ENCODE data around the gene CSNK1D. TPM values are rescaled to one million over a fixed set of nuclear protein-coding genes. Genes with fewer than 3 reads are reported as not detected.

CSNK1D gene
- total RNA-seq (2014; rRNA removed; shearing (Covaris generic)) (48.4 and 66.4 TPM in 2 replicates), polyA plus RNA-seq (2016; fragmentation: Nextera tagmentation; extraction: Ambion mirVana) (43.5 and 55.3 TPM in 2 replicates)
- long read RNA-seq, transcript CSNK1D-203 (10 exons, 2,047 nt): major isoform, 5 of 6 reads
- long read RNA-seq, partial matches to known transcripts: 0 of 6 reads
- long read RNA-seq, other reads (novel, unspliced or antisense): 1 of 6 reads

GRCh38 chr17:82273327-82274133 is at the start of gene CSNK1D:
TSS of gene CSNK1D (minus strand) at chr17:82273700. CDS start at chr17:82273381, 319 bp downstream.
- Histone ChIP-seq H3K27ac (ENCODE audit: low read depth) (peak within 1 kb of the TSS; percentile 95), H3K4me2 (peak within 1 kb of the TSS; percentile 97), H3K4me1 (ENCODE audit: insufficient read depth) (peaks cover 13% of the 10 kb centered on the region), H3F3A (replicated peaks; ENCODE audit: low read depth) (0 out of 2 replicates have a peak, but pooled peaks cover 11% of the 10 kb centered on the region), H3K4me3 (peak within 1 kb of the TSS; percentile 96), H2AFZ (peak within 1 kb of the TSS; percentile 93), H3K9me2 (ENCODE audit: insufficient read depth) (no peaks in the 10 kb centered on the region), H3K27me3 (ENCODE audit: insufficient read depth) (no peaks in the 10 kb centered on the region), H3K36me3 (ENCODE audit: insufficient read depth) (no peaks in the 10 kb centered on the region), H3K79me2 (replicated peaks; ENCODE audit: insufficient read depth) (peaks cover 41% of the 10 kb centered on the region), H4K20me1 (replicated peaks; ENCODE audit: insufficient read depth) (peaks cover 40% of the 10 kb centered on the region)
- DNase-seq (ENCODE audit: low spot score): peak; percentile 94
- Mint-ChIP-seq H3K27ac (peak within 1 kb of the TSS; percentile 99), H3K4me3 (peak within 1 kb of the TSS; percentile 95), H3K4me1 (peaks cover 50% of the 10 kb centered on the region), H3K36me3 (ENCODE audit: low read depth) (peaks cover 38% of the 10 kb centered on the region), H3K27me3 (ENCODE audit: insufficient read depth, low read depth, poor library complexity) (peaks cover 14% of the 10 kb centered on the region), H3K9me3 (no peaks in the 10 kb centered on the region; the same call in 2 of the 3 replicates)
- TF ChIP-seq STAT1 (IDR thresholded peaks at IDR 0.05; ENCODE audit: unreplicated experiment): no peak
- TF ChIP-seq CTCF (conservative IDR thresholded peaks at IDR 0.05; ENCODE audit: low read depth in 2 of 2): no peak
- no peak for TF ChIP-seq NANOG (IDR thresholded peaks at IDR 0.05; ENCODE audit: borderline replicate concordance)
- TF ChIP-seq ZNF331 (CRISPR knock-in tag; IDR thresholded peaks at IDR 0.05; ENCODE audit: low read depth): no peak
- no peak for TF ChIP-seq EZH2phosphoT487 (IDR thresholded peaks at IDR 0.05; ENCODE audit: unreplicated experiment)
- peak; percentile 78 for TF ChIP-seq POLR2AphosphoS5 (IDR thresholded peaks at IDR 0.05; ENCODE audit: low read depth)
- TF ChIP-seq ZNF462 (CRISPR knock-in tag; IDR thresholded peaks at IDR 0.05): no peak
- TF ChIP-seq CREB1 (CRISPR knock-in tag; IDR thresholded peaks at IDR 0.05; ENCODE audit: low read depth): peak; percentile 97
- ATAC-seq: peak; percentile 83
